ENCODE data around the gene PBX3.

DNA sequence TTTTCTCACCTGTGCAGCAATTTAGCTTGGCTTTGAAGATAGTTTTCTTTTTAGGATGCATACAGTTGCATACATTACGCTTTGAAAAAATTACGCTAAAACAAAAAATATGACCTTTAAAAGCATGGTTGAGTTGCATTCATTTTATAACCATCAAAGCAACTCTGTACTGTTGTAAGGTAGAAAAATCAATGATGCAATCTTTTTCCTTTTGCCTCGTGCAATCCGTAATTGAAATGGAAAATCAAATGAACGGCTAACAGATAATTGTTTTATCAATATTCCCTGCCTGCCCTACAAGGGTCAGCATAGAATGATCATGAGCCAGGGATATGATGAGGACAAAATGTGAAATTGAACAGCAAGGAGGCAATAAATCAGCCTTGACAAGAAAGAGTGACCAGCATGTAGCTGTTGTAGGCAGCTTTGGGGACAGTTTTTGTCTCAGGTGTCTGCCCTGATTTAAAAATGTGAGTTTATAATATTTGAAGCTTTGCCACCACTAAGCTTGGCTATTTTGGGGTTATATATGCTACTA lies 98.2 kb downstream of the PBX3 start:
- TF ChIP-seq, protein P1, sequence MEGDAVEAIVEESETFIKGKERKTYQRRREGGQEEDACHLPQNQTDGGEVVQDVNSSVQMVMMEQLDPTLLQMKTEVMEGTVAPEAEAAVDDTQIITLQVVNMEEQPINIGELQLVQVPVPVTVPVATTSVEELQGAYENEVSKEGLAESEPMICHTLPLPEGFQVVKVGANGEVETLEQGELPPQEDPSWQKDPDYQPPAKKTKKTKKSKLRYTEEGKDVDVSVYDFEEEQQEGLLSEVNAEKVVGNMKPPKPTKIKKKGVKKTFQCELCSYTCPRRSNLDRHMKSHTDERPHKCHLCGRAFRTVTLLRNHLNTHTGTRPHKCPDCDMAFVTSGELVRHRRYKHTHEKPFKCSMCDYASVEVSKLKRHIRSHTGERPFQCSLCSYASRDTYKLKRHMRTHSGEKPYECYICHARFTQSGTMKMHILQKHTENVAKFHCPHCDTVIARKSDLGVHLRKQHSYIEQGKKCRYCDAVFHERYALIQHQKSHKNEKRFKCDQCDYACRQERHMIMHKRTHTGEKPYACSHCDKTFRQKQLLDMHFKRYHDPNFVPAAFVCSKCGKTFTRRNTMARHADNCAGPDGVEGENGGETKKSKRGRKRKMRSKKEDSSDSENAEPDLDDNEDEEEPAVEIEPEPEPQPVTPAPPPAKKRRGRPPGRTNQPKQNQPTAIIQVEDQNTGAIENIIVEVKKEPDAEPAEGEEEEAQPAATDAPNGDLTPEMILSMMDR (IDR thresholded peaks at IDR 0.05): no peak
- no peak for TF ChIP-seq POLR2A (IDR thresholded peaks at IDR 0.05)
